Measurements from ENCODE around the gene TBXA2R.

The TBXA2R gene

GRCh38 chr19:3549816-3550215 is 56.9 kb downstream of the TBXA2R start:
- H3K4me3 ChIP-seq (ENCODE audit: severe bottlenecking), result no peak overlapping the region
- H3K9me3 ChIP-seq (ENCODE audit: severe bottlenecking), result no peaks in the 10 kb centered on the region
- H3K4me1 ChIP-seq (ENCODE audit: insufficient read depth, poor library complexity, severe bottlenecking), result no peaks in the 10 kb centered on the region
- ATAC-seq (ENCODE audit: low read depth) (no peak), DNase-seq (ENCODE audit: low spot score) (no peak)
- H3K27me3 ChIP-seq (ENCODE audit: insufficient read depth, poor library complexity, severe bottlenecking), result no peaks in the 10 kb centered on the region
- H3K27ac ChIP-seq (ENCODE audit: poor library complexity, severe bottlenecking), result no peak overlapping the region
- H3K36me3 ChIP-seq (ENCODE audit: low read depth), result peaks cover 16% of the 10 kb centered on the region; the same call in 1 of the 2 replicates
- no peak for TF ChIP-seq CTCF (IDR thresholded peaks at IDR 0.05; ENCODE audit: poor library complexity, severe bottlenecking)

GRCh38 chr19:3548606-3549005 is 58.1 kb downstream of the TBXA2R start:
- no peak for ATAC-seq (ENCODE audit: low read depth)
- no peak for TF ChIP-seq CTCF (IDR thresholded peaks at IDR 0.05; ENCODE audit: poor library complexity, severe bottlenecking)
- Histone ChIP-seq H3K27me3 (ENCODE audit: insufficient read depth, poor library complexity, severe bottlenecking) (no peaks in the 10 kb centered on the region), H3K9me3 (ENCODE audit: severe bottlenecking) (no peaks in the 10 kb centered on the region), H3K4me3 (ENCODE audit: severe bottlenecking) (no peak overlapping the region), H3K36me3 (ENCODE audit: low read depth) (peaks cover 19% of the 10 kb centered on the region; the same call in 1 of the 2 replicates), H3K27ac (ENCODE audit: poor library complexity, severe bottlenecking) (no peak overlapping the region), H3K4me1 (ENCODE audit: insufficient read depth, poor library complexity, severe bottlenecking) (no peaks in the 10 kb centered on the region)
- DNase-seq (ENCODE audit: low spot score), result no peak

- no peaks in the 10 kb centered on the region for H3K9me3 ChIP-seq (ENCODE audit: severe bottlenecking)
- ATAC-seq (ENCODE audit: low read depth) (no peak), DNase-seq (ENCODE audit: low spot score) (no peak)
- H3K4me3 ChIP-seq (ENCODE audit: severe bottlenecking), result no peak overlapping the region
- H3K4me1 ChIP-seq (ENCODE audit: insufficient read depth, poor library complexity, severe bottlenecking), result no peaks in the 10 kb centered on the region
- peaks cover 19% of the 10 kb centered on the region; the same call in 1 of the 2 replicates for H3K36me3 ChIP-seq (ENCODE audit: low read depth)
- TF ChIP-seq CTCF (IDR thresholded peaks at IDR 0.05; ENCODE audit: poor library complexity, severe bottlenecking), result no peak
- no peaks in the 10 kb centered on the region for H3K27me3 ChIP-seq (ENCODE audit: insufficient read depth, poor library complexity, severe bottlenecking)
- H3K27ac ChIP-seq (ENCODE audit: poor library complexity, severe bottlenecking), result no peak overlapping the region
Observed at GRCh38 chr19:3547767-3548282, 58.9 kb downstream of the TBXA2R start.

- ATAC-seq (ENCODE audit: low read depth) (no peak), DNase-seq (ENCODE audit: low spot score) (no peak)
- H3K9me3 ChIP-seq (ENCODE audit: severe bottlenecking), result no peaks in the 10 kb centered on the region
- H3K4me3 ChIP-seq (ENCODE audit: severe bottlenecking), result no peak overlapping the region
- H3K27me3 ChIP-seq (ENCODE audit: insufficient read depth, poor library complexity, severe bottlenecking), result no peaks in the 10 kb centered on the region
- no peak overlapping the region for H3K27ac ChIP-seq (ENCODE audit: poor library complexity, severe bottlenecking)
- H3K4me1 ChIP-seq (ENCODE audit: insufficient read depth, poor library complexity, severe bottlenecking), result no peaks in the 10 kb centered on the region
- TF ChIP-seq CTCF (IDR thresholded peaks at IDR 0.05; ENCODE audit: poor library complexity, severe bottlenecking), result peak; percentile 32
- H3K36me3 ChIP-seq (ENCODE audit: low read depth), result peaks cover 19% of the 10 kb centered on the region; the same call in 1 of the 2 replicates
Observed at GRCh38 chr19:3547301-3547731, 59.4 kb downstream of the TBXA2R start.

GRCh38 chr19:3546119-3546518 is 60.6 kb downstream of the TBXA2R start:
- TF ChIP-seq CTCF (IDR thresholded peaks at IDR 0.05; ENCODE audit: poor library complexity, severe bottlenecking), result no peak

More at GRCh38 chr19:3546119-3546518, 60.6 kb downstream of the TBXA2R start:
- Histone ChIP-seq H3K27ac (ENCODE audit: poor library complexity, severe bottlenecking) (no peak overlapping the region), H3K27me3 (ENCODE audit: insufficient read depth, poor library complexity, severe bottlenecking) (no peaks in the 10 kb centered on the region), H3K9me3 (ENCODE audit: severe bottlenecking) (no peaks in the 10 kb centered on the region), H3K4me1 (ENCODE audit: insufficient read depth, poor library complexity, severe bottlenecking) (no peaks in the 10 kb centered on the region), H3K36me3 (ENCODE audit: low read depth) (peaks cover 18% of the 10 kb centered on the region; the same call in 1 of the 2 replicates), H3K4me3 (ENCODE audit: severe bottlenecking) (no peak overlapping the region)
- no peak for DNase-seq (ENCODE audit: low spot score)
- ATAC-seq (ENCODE audit: low read depth), result no peak
